Glutamatergic neuron (in vitro differentiated cells): Measurements from ENCODE around the gene FST. TPM values are rescaled to one million over a fixed set of nuclear protein-coding genes. Genes with fewer than 3 reads are reported as not detected.

Source experiments
- DNase-seq: peaks from one replicate; pipeline ENCODE4 v3.0.0; 2022
- H3K27ac Mint-ChIP-seq: one replicate; pipeline ENCODE4 v1.8.0; 2020; ENCODE audit warnings: mild to moderate bottlenecking, mixed read lengths, inconsistent platforms; ENCODE audit not compliant: unreplicated experiment
- H3K27me3 Mint-ChIP-seq: one replicate; pipeline ENCODE4 v1.8.0; 2020; ENCODE audit warnings: mild to moderate bottlenecking, moderate library complexity, mixed read lengths, inconsistent platforms; ENCODE audit not compliant: unreplicated experiment
- H3K36me3 Mint-ChIP-seq: one replicate; pipeline ENCODE4 v1.8.0; 2020; ENCODE audit warnings: mild to moderate bottlenecking, mixed read lengths, inconsistent platforms; ENCODE audit not compliant: unreplicated experiment
- H3K4me1 Mint-ChIP-seq: one replicate; pipeline ENCODE4 v1.8.0; 2020; ENCODE audit warnings: mild to moderate bottlenecking, low read depth, mixed read lengths, inconsistent platforms; ENCODE audit not compliant: unreplicated experiment
- H3K4me3 Mint-ChIP-seq: one replicate; pipeline ENCODE4 v1.8.0; 2020; ENCODE audit warnings: mild to moderate bottlenecking, mixed read lengths, inconsistent platforms; ENCODE audit not compliant: unreplicated experiment
- H3K9me3 Mint-ChIP-seq: one replicate; pipeline ENCODE4 v1.8.0; 2020; ENCODE audit warnings: mild to moderate bottlenecking, moderate library complexity, mixed read lengths, inconsistent platforms; ENCODE audit not compliant: unreplicated experiment
- total RNA-seq: library from RNA; stranded (reverse); fragmentation: NEBNext Ultra II Directional; extraction: Animal tissue kit (Norgen Biotek cat#: 25700); gene quantifications from one replicate; pipeline ENCODE4 v1.2.1, GENCODE V29; 2021; ENCODE audit not compliant: unreplicated experiment
- TF ChIP-seq, protein P1 (sequence below): fragments of 200-600 bp; sonication (generic); IDR thresholded peaks from one replicate; pipeline ENCODE4 v1.5.0; 2021; ENCODE audit not compliant: partially characterized antibody, unreplicated experiment

FST gene
- total RNA-seq, 1 donor from 2014 or later = 0.98 TPM

DNA sequence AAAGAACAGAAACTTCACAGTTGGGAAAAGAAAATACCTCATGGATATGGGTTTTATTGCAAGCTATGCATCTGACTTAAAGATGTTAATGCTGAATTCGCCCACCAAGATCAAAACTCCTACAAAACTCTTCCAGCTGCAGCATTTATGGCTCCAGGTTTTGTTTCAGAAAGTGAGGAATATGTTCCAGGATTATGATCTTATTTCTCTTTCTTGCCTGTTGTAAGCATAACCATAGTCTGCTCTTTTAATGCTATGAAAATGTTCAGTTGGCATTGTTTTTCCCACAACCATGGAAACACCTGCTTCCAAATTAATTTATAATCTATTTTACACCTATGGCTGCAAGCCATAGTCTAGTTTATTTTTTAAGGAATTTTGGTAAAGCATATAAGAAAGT, 34.9 kb upstream of the FST start:
- no peak overlapping the region for H3K4me3 Mint-ChIP-seq
- TF ChIP-seq, protein P1, sequence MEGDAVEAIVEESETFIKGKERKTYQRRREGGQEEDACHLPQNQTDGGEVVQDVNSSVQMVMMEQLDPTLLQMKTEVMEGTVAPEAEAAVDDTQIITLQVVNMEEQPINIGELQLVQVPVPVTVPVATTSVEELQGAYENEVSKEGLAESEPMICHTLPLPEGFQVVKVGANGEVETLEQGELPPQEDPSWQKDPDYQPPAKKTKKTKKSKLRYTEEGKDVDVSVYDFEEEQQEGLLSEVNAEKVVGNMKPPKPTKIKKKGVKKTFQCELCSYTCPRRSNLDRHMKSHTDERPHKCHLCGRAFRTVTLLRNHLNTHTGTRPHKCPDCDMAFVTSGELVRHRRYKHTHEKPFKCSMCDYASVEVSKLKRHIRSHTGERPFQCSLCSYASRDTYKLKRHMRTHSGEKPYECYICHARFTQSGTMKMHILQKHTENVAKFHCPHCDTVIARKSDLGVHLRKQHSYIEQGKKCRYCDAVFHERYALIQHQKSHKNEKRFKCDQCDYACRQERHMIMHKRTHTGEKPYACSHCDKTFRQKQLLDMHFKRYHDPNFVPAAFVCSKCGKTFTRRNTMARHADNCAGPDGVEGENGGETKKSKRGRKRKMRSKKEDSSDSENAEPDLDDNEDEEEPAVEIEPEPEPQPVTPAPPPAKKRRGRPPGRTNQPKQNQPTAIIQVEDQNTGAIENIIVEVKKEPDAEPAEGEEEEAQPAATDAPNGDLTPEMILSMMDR = no peak
- no peak for DNase-seq
- H3K9me3 Mint-ChIP-seq = no peaks in the 10 kb centered on the region
- no peaks in the 10 kb centered on the region for H3K4me1 Mint-ChIP-seq
- H3K27me3 Mint-ChIP-seq = no peaks in the 10 kb centered on the region
- H3K27ac Mint-ChIP-seq = no peak overlapping the region
- H3K36me3 Mint-ChIP-seq = no peaks in the 10 kb centered on the region

DNA sequence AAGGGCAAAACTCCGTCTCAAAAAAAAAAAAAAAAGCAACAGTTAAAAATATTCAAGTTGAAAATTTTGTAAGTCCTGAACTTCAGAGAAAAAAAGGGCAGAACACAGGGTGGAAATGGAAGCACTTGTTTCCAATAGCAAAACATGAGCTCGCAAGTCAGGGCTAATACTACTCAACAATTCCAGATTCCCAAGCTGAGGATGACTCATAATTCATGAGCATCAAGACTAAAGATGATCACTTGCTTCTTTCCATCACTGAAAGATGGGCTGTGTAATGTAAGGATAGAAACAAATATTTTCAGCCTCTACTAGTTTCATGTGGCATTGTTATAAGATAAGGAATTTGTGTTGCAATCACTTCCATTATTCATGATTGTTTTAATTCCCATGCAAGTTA, 33.5 kb upstream of the FST start:
- no peaks in the 10 kb centered on the region for H3K27me3 Mint-ChIP-seq
- TF ChIP-seq, protein P1 = no peak

DNA sequence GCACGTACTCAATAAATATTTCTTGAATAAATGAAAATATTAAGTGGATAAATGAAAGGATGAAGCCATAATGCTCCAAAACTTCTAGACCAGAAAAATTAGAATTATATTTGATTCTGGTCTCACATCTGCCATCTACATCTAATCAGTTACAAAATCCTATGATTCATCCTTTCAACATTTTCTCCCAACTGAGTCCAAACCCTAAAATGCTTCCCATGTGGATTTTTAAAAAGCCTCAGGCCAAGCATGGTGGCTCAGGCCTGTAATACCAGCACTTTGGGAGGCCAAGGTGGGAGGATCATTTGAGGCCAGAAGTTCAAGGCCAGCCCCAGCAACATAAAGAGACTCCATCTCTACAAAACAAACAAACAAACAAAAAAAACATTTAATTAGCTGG, 31.6 kb upstream of the FST start:
- Mint-ChIP-seq H3K9me3 (no peaks in the 10 kb centered on the region), H3K4me3 (no peak overlapping the region), H3K27me3 (no peaks in the 10 kb centered on the region), H3K4me1 (no peaks in the 10 kb centered on the region), H3K36me3 (no peaks in the 10 kb centered on the region), H3K27ac (no peak overlapping the region)
- DNase-seq = no peak
- TF ChIP-seq, protein P1 = no peak

More for the DNA sequence above, 33.5 kb upstream of the FST start:
- DNase-seq = no peak
- no peak overlapping the region for H3K4me3 Mint-ChIP-seq
- no peaks in the 10 kb centered on the region for H3K9me3 Mint-ChIP-seq
- H3K4me1 Mint-ChIP-seq = no peaks in the 10 kb centered on the region
- H3K36me3 Mint-ChIP-seq = no peaks in the 10 kb centered on the region
- H3K27ac Mint-ChIP-seq = no peak overlapping the region

DNA sequence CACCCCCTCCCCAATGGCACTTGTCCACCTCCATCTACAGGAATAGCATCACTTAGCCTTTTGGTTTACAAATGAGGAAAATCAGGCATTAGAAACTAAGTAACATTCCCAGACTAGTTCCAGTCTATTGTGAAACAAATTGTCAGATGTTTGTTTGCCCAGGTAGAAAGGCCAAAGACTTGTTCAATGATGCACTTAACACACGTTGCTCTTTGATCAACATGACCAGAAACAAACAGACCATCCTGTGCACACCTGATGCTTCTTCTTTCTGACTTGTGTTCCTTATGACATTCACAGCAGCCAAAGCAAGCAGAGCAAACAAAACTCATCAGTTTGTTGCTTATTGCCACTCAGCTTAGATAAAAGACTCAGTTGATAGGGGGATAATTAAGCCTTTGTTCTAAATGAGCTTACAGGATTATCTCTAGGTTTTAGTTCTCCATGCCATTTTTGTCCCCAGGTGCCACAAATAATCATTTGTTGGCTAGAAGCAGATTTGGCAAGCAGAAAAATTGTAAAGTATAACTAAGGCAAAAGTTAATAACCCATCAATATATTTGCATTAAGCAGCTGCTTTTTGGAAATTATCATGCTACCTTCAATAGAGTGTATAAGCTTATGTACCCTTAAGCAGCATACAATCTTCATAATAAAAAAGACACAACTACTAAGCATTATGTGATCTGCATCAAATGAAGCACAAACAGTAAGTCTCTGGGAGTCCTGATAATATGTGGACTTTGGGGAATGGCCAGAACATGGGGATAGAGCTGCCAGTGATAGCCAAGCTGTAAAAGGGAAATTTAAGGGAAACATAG, 26.3 kb upstream of the FST start:
- no peak for DNase-seq
- peaks cover 3% of the 10 kb centered on the region for H3K36me3 Mint-ChIP-seq
- H3K4me1 Mint-ChIP-seq = peaks cover 6% of the 10 kb centered on the region
- H3K4me3 Mint-ChIP-seq = no peak overlapping the region
- H3K27me3 Mint-ChIP-seq = no peaks in the 10 kb centered on the region
- H3K27ac Mint-ChIP-seq = no peak overlapping the region
- no peaks in the 10 kb centered on the region for H3K9me3 Mint-ChIP-seq
- TF ChIP-seq, protein P1 = no peak

DNA sequence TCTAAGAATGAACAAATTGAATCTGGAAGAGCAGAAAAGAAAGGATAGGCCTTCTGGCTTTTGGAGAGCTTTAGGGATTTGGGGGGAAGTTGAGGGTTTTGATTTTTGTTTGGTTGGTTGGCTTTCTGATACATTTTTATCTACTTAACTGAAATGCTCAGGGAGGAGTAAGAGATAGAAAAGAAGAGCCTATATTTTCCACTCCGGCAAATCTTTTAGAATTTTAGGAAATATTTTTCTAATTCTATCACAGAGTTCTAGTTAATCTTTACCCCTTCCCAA, 25.8 kb upstream of the FST start:
- Mint-ChIP-seq H3K27me3 (no peaks in the 10 kb centered on the region), H3K4me3 (no peak overlapping the region), H3K27ac (no peak overlapping the region), H3K9me3 (no peaks in the 10 kb centered on the region), H3K4me1 (peaks cover 6% of the 10 kb centered on the region), H3K36me3 (peaks cover 3% of the 10 kb centered on the region)
- no peak for DNase-seq
- TF ChIP-seq, protein P1 = no peak
